CD14-positive monocyte (primary cell): ENCODE measurements around the gene INTS14. TPM values are rescaled to one million over a fixed set of nuclear protein-coding genes. Genes with fewer than 3 reads are reported as not detected.
A peak's percentile ranks its signal among the peaks of the same experiment; 100 is the strongest.

Experiments
- DNase-seq, 3 donors: peaks; one replicate each; pipeline ENCODE4 v3.0.0-alpha.2; 2011 to 2022
- H2AFZ ChIP-seq: 2 replicates; pipeline ENCODE4 v1.6.0; 2012; ENCODE audit warnings: mild to moderate bottlenecking, low read depth, low read length, inconsistent platforms; ENCODE audit not compliant: insufficient read depth, poor library complexity, severe bottlenecking
- H3K27ac ChIP-seq, 2 donors: 1 replicate in 1 of 2; 2 replicates in 1 of 2; pipeline ENCODE4 v1.5.1; 2012 to 2013; ENCODE audit warnings: low read length in 2 of 2, control low read depth in 1 of 2, inconsistent platforms in 1 of 2, low read depth in 1 of 2, mild to moderate bottlenecking in 1 of 2
- H3K27me3 ChIP-seq, 2 donors: one replicate each; pipeline versions ENCODE4 v1.6.0 to v1.6.1; 2011 to 2013; ENCODE audit warnings: low read length in 2 of 2; ENCODE audit not compliant: control insufficient read depth in 2 of 2, insufficient read depth in 2 of 2
- H3K36me3 ChIP-seq, 2 donors: replicated peaks in 1 of 2; 1 replicate in 1 of 2; 2 replicates in 1 of 2; pipeline versions ENCODE4 v1.5.1 to v1.6.1; 2012 to 2013; ENCODE audit warnings: low read length in 2 of 2, control low read depth in 1 of 2, inconsistent platforms in 1 of 2, mild to moderate bottlenecking in 1 of 2; ENCODE audit not compliant: insufficient read depth in 2 of 2, control insufficient read depth in 1 of 2
- H3K4me1 ChIP-seq, 2 donors: 1 replicate in 1 of 2; 2 replicates in 1 of 2; pipeline versions ENCODE4 v1.5.1 to v1.6.1; 2012 to 2013; ENCODE audit warnings: low read length in 2 of 2, control low read depth in 1 of 2, inconsistent platforms in 1 of 2, mild to moderate bottlenecking in 1 of 2, moderate library complexity in 1 of 2; ENCODE audit not compliant: insufficient read depth in 2 of 2, control insufficient read depth in 1 of 2
- H3K4me2 ChIP-seq: replicated peaks from 2 replicates; pipeline ENCODE3; 2012; ENCODE audit warnings: low read length, moderate library complexity, mild to moderate bottlenecking; ENCODE audit not compliant: poor library complexity, severe bottlenecking; ENCODE audit errors: extremely low read depth
- H3K4me3 ChIP-seq, 3 experiments: fragments of 200-600 bp in 1 of 3; sonication (generic) in 1 of 3; replicated peaks in 1 of 3; 1 replicate in 2 of 3; 2 replicates in 1 of 3; pipeline ENCODE4 v1.5.1; 2011 to 2013; ENCODE audit warnings: low read length in 3 of 3, mild to moderate bottlenecking in 3 of 3, control low read depth in 2 of 3, low read depth in 2 of 3, inconsistent platforms in 1 of 3, moderate library complexity in 1 of 3
- H3K79me2 ChIP-seq: 2 replicates; pipeline ENCODE4 v1.6.0; 2012; ENCODE audit warnings: mild to moderate bottlenecking, control low read depth, inconsistent platforms, low read length, moderate library complexity; ENCODE audit not compliant: insufficient read depth
- H3K9ac ChIP-seq: 2 replicates; pipeline ENCODE4 v1.6.0; 2017; ENCODE audit warnings: low read length, mild to moderate bottlenecking; ENCODE audit not compliant: insufficient read depth, poor library complexity, severe bottlenecking
- H3K9me3 ChIP-seq, 2 donors: replicated peaks in 1 of 2; 1 replicate in 1 of 2; 2 replicates in 1 of 2; pipeline versions ENCODE4 v1.5.1 to v1.6.1; 2012 to 2013; ENCODE audit warnings: low read length in 2 of 2, control low read depth in 1 of 2; ENCODE audit not compliant: control insufficient read depth in 1 of 2, insufficient read depth in 1 of 2
- H4K20me1 ChIP-seq: 2 replicates; pipeline ENCODE4 v1.6.0; 2012; ENCODE audit warnings: mild to moderate bottlenecking, low read length, control low read depth, moderate library complexity; ENCODE audit not compliant: insufficient read depth
- H3K27ac Mint-ChIP-seq, 7 donors: one replicate each; pipeline ENCODE4 v1.8.0; 2020; ENCODE audit warnings: mild to moderate bottlenecking in 7 of 7, mixed read lengths in 7 of 7, moderate library complexity in 6 of 7, inconsistent platforms in 2 of 7
- H3K27me3 Mint-ChIP-seq, 3 donors: one replicate each; pipeline ENCODE4 v1.8.0; 2021 to 2022; ENCODE audit warnings: low read depth in 3 of 3, mild to moderate bottlenecking in 3 of 3, mixed read lengths in 3 of 3, moderate library complexity in 3 of 3, inconsistent platforms in 1 of 3
- H3K36me3 Mint-ChIP-seq, 2 donors: one replicate each; pipeline ENCODE4 v1.8.0; 2020; ENCODE audit warnings: mixed read lengths in 2 of 2, inconsistent platforms in 1 of 2, mild to moderate bottlenecking in 1 of 2
- H3K4me1 Mint-ChIP-seq: one replicate; pipeline ENCODE4 v1.8.0; 2020; ENCODE audit warnings: mild to moderate bottlenecking, mixed read lengths
- H3K4me3 Mint-ChIP-seq, 2 donors: one replicate each; pipeline ENCODE4 v1.8.0; 2020; ENCODE audit warnings: mild to moderate bottlenecking in 2 of 2, mixed read lengths in 2 of 2, moderate library complexity in 1 of 2
- H3K9me3 Mint-ChIP-seq, 7 donors: one replicate each; pipeline ENCODE4 v1.8.0; 2020 to 2022; ENCODE audit warnings: mixed read lengths in 7 of 7, mild to moderate bottlenecking in 6 of 7, moderate library complexity in 6 of 7, inconsistent platforms in 2 of 7
- WGBS: methylation state at CpG from one replicate; pipeline ENCODE4 v1.1.5; 2013; ENCODE audit warnings: missing lambda C conversion rate; ENCODE audit not compliant: insufficient coverage; 5-methylcytosine and 5-hydroxymethylcytosine counted together
- intact Hi-C, 2 donors: fragments of 100-400 bp; cut with micrococcal nuclease; formaldehyde crosslinking; loops; one replicate each; pipeline versions ENCODE4 v1.15.0 to v1.15.1; 2023
- polyA plus RNA-seq, 3 donors: library from polyadenylated mRNA; depleted of rRNA in 1 of 3; unstranded in 2 of 3; stranded (reverse) in 1 of 3; fragments of 300-500 nt in 2 of 3; fragments of >200 nt in 1 of 3; fragmentation: Illumina TruSeq in 2 of 3; gene quantifications; 1 replicate in 2 of 3; 2 replicates in 1 of 3; pipeline ENCODE4 v1.2.3, GENCODE V29; 2012 to 2021
- TF ChIP-seq, protein P1 (sequence below): fragments of 200-600 bp; IDR thresholded peaks from one replicate; pipeline ENCODE4 v1.8.0; 2022; ENCODE audit warnings: antibody characterized with exemption, mild to moderate bottlenecking

INTS14 gene
- polyA plus RNA-seq, 3 donors: 10.1 to 20.3 (median 12.0) TPM

DNA sequence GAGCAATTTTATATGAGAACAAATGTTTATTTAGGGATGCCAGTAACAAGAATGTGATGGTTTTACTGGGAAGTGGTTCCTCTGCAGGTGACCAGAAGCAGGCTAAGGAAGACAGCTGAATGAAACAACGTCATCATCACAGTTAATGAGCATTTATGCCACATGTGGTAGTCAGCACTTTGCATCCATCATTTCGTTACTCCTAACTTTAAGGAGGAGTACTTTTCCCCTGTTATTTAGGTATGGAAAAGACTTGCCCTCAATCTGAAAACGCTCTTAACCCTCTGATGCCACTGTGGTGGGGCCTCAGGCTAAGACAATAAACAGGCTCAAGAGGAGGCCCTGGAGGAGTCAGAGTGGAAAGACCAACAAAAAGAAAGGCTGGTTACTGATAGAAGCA, 31.2 kb downstream of the INTS14 start:
- Mint-ChIP-seq H3K9me3 (no peaks in the 10 kb centered on the region), H3K4me1 (peaks cover 12% of the 10 kb centered on the region), H3K27me3 (no peaks in the 10 kb centered on the region), H3K27ac (no peak overlapping the region), H3K4me3 (no peak overlapping the region), H3K36me3 (peaks cover 73 to 89% of the 10 kb centered on the region in 2 donors)
- Histone ChIP-seq H3K27me3 (no peaks in the 10 kb centered on the region), H3K4me1 (peaks cover 0 to 6% of the 10 kb centered on the region in 2 donors), H2AFZ (no peak overlapping the region), H3K9me3 (no peaks in the 10 kb centered on the region), H4K20me1 (no peaks in the 10 kb centered on the region), H3K36me3 (peaks cover 64 to 87% of the 10 kb centered on the region in 2 donors), H3K9ac (no peak overlapping the region), H3K27ac (no peak overlapping the region), H3K4me2 (no peak overlapping the region), H3K79me2 (no peaks in the 10 kb centered on the region), H3K4me3 (no peak overlapping the region)
- TF ChIP-seq, protein P1, sequence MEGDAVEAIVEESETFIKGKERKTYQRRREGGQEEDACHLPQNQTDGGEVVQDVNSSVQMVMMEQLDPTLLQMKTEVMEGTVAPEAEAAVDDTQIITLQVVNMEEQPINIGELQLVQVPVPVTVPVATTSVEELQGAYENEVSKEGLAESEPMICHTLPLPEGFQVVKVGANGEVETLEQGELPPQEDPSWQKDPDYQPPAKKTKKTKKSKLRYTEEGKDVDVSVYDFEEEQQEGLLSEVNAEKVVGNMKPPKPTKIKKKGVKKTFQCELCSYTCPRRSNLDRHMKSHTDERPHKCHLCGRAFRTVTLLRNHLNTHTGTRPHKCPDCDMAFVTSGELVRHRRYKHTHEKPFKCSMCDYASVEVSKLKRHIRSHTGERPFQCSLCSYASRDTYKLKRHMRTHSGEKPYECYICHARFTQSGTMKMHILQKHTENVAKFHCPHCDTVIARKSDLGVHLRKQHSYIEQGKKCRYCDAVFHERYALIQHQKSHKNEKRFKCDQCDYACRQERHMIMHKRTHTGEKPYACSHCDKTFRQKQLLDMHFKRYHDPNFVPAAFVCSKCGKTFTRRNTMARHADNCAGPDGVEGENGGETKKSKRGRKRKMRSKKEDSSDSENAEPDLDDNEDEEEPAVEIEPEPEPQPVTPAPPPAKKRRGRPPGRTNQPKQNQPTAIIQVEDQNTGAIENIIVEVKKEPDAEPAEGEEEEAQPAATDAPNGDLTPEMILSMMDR: no peak
- no CpG with 5 or more reads among the region's 3 CpGs for WGBS
- no peak for DNase-seq
- intact Hi-C loops: no loop called here

DNA sequence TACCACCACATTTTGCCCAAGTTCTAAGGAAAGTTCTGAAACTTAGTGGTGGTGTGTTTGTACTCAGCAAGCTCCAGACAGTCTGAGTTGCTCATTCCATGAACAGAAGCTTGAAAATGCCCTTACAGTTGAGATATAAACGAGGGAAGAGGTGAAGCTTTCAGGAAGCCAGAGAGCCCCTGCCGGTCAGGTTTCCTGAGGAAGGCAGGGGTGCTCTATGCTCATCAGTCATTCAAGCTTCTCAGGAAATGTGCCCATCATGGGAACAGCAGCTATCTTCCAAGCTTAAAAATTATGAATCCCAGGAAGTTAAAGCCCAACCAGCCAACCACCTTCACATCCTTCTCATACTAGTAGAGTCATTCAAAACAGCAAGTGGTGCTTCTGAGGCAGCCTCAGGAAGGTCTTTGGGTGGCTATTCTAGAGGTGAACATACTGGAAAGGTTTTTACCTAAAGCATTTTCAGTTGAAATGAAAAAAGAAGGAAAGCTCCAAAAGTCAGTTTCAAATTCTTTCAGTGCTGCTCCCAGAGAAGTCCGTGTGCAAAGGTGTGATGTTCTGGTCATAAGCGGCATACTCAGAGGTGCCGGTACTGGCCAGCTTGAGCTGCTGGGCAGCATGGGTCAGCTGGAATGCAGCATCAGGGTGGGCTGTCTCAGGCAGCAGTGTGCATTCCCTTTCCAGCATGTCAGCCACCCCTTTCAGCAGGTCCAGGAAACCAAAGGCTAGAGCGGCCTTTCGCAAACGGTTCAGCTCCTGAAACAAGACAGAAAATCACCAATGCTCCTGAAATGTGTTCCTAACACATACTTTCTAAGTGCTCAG, 31.8 kb downstream of the INTS14 start:
- TF ChIP-seq, protein P1: no peak
- Mint-ChIP-seq H3K36me3 (peaks cover 67 to 85% of the 10 kb centered on the region in 2 donors), H3K27me3 (no peaks in the 10 kb centered on the region), H3K4me3 (no peak overlapping the region), H3K4me1 (peaks cover 12% of the 10 kb centered on the region), H3K9me3 (no peaks in the 10 kb centered on the region), H3K27ac (peak overlapping the region in 1 of 7 donors; percentile 66)
- Histone ChIP-seq H3K4me3 (no peak overlapping the region), H3K36me3 (peaks cover 58 to 87% of the 10 kb centered on the region in 2 donors), H2AFZ (no peak overlapping the region), H3K4me1 (peaks cover 0 to 6% of the 10 kb centered on the region in 2 donors), H3K79me2 (no peaks in the 10 kb centered on the region), H3K9me3 (no peaks in the 10 kb centered on the region), H3K4me2 (no peak overlapping the region), H4K20me1 (no peaks in the 10 kb centered on the region), H3K9ac (no peak overlapping the region), H3K27me3 (no peaks in the 10 kb centered on the region), H3K27ac (no peak overlapping the region)
- intact Hi-C loops: no loop called here
- 71% methylated on average over 8 of the region's 8 CpGs for WGBS
- DNase-seq: no peak
